Measurements from ENCODE around the gene LGALS4.
"Not testable (repeated sequence)": the region's sequence is repeated elsewhere in the genome, so short reads cannot be mapped to it uniquely, and the experiment has no call there.

LGALS4 gene

DNA sequence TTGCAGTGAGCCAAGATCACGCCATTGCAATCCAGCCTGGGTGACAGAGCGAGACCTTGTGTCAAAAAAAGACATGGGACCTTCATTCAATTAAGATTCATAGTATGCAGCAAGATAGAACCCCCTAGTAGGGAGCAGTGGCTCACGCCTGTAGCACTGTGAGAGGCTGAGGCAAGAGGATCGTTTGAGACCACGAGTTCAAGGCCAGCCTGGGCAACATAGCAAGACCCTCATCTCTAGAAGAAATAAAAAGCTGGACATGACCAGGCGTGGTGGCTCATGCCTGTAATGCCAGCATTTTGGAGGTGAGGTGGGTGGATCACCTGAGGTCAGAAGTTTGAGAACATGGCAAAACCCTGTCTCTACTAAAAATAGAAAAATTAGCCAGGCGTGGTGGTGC lies 32.3 kb downstream of the LGALS4 start:
- TF ChIP-seq BHLHE40 (IDR thresholded peaks at IDR 0.05; ENCODE audit: borderline replicate concordance) (no peak), ZNF384 (IDR thresholded peaks at IDR 0.05) (no peak), HDGF (IDR thresholded peaks at IDR 0.05; ENCODE audit: borderline replicate concordance) (no peak), SUZ12 (IDR thresholded peaks at IDR 0.05) (no peak), NFRKB (IDR thresholded peaks at IDR 0.05) (no peak), TARDBP (IDR thresholded peaks at IDR 0.05) (no peak), CTBP1 (IDR thresholded peaks at IDR 0.05; ENCODE audit: borderline replicate concordance) (no peak), SP1 (IDR thresholded peaks at IDR 0.05) (no peak), ELF4 (IDR thresholded peaks at IDR 0.05) (no peak), LEF1 (IDR thresholded peaks at IDR 0.05; ENCODE audit: borderline replicate concordance) (no peak), FOXM1 (IDR thresholded peaks at IDR 0.05; ENCODE audit: borderline replicate concordance) (no peak), FOXA1 (IDR thresholded peaks at IDR 0.05) (no peak), FOXK2 (IDR thresholded peaks at IDR 0.05) (no peak), ARNT (IDR thresholded peaks at IDR 0.05) (no peak), L3MBTL2 (conservative IDR thresholded peaks at IDR 0.05) (no peak)
- TF ChIP-seq, protein P1, sequence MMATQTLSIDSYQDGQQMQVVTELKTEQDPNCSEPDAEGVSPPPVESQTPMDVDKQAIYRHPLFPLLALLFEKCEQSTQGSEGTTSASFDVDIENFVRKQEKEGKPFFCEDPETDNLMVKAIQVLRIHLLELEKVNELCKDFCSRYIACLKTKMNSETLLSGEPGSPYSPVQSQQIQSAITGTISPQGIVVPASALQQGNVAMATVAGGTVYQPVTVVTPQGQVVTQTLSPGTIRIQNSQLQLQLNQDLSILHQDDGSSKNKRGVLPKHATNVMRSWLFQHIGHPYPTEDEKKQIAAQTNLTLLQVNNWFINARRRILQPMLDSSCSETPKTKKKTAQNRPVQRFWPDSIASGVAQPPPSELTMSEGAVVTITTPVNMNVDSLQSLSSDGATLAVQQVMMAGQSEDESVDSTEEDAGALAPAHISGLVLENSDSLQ (IDR thresholded peaks at IDR 0.05), result no peak
- CTCF ChIA-PET, result no interaction called here
- no peak for DNase-seq (ENCODE audit: extremely low spot score)
- POLR2A ChIA-PET, result no interaction called here

DNA sequence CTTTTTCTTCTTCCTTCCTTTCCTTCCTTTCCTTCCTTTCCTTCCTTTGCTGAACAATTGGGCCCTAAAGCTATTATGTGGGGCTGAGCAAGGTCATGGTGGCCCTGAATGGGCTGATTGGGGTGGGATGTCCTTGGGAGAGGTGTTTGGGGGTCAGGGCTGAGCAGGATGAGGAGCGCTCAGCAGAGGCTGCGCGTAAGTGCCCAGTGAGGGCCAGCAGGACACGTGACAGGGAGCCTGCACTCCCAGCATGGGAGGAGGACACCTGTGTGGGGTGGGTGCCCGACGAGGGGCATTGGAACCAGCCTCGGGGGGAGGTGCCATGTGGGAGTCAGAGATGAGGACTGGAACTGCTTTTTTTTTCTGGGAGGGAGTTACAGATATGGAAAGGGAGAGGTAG lies 34.0 kb downstream of the LGALS4 start:
- ChIA-PET POLR2A (no interaction called here), CTCF (interaction anchor here (0.6 kb wide), 2 partner anchors 11 to 508 kb away, joined by 3 read pairs; no protein-coding TSS in a partner anchor)
- DNase-seq (ENCODE audit: extremely low spot score), result no peak
- TF ChIP-seq L3MBTL2 (conservative IDR thresholded peaks at IDR 0.05) (no peak), NFRKB (IDR thresholded peaks at IDR 0.05) (no peak), TARDBP (IDR thresholded peaks at IDR 0.05) (no peak), SUZ12 (IDR thresholded peaks at IDR 0.05) (no peak), BHLHE40 (IDR thresholded peaks at IDR 0.05; ENCODE audit: borderline replicate concordance) (no peak), LEF1 (IDR thresholded peaks at IDR 0.05; ENCODE audit: borderline replicate concordance) (no peak), ZNF384 (IDR thresholded peaks at IDR 0.05) (no peak), HDGF (IDR thresholded peaks at IDR 0.05; ENCODE audit: borderline replicate concordance) (no peak), ARNT (IDR thresholded peaks at IDR 0.05) (no peak), SP1 (IDR thresholded peaks at IDR 0.05) (no peak), FOXK2 (IDR thresholded peaks at IDR 0.05) (no peak), FOXA1 (IDR thresholded peaks at IDR 0.05) (no peak)
- TF ChIP-seq, protein P1 (IDR thresholded peaks at IDR 0.05), result no peak

DNA sequence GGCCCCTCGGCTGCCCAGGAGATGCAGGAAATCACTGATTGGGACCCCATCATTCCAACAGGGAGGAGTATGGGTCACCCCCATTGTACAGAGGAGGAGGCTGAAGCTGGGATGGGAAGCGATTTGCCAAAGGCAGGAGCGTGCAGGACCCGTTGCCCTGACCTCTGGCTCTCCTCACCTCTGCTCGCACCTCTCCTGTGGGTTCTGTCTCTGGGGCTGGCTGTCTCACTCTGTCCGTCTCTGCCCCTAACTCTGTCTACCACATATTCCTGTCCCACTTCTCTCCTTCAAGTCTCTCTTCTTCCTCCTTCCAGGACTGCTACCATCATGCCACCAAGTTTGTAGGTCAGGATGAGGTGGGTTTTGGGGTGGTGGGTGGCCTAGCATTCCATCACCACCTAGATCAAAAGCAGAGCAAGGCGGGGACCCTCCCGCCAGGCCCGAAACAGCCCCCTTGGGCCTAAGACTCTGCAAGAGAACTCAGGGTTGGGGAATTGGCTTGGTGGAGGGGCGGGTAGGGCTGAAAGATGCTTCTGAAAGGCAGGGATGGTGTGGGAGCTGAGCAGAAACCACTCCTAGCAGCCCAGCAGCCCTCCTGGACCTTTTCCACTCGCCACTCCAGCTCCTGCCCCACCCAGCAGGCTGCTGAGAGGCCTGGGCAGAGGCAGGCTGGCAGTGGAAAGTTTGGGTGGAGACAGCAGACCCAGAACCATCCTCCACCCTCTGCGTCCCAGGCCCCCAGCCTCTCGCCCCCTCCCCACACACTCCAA lies 38.4 kb downstream of the LGALS4 start:
- CTCF ChIA-PET, result no interaction called here
- POLR2A ChIA-PET, result no interaction called here
- TF ChIP-seq, protein P1 (IDR thresholded peaks at IDR 0.05), result no peak
- TF ChIP-seq FOXA1 (IDR thresholded peaks at IDR 0.05), result no peak
- TF ChIP-seq ARNT (IDR thresholded peaks at IDR 0.05), result no peak
- TF ChIP-seq SP1 (IDR thresholded peaks at IDR 0.05), result no peak
- TF ChIP-seq CTBP1 (IDR thresholded peaks at IDR 0.05; ENCODE audit: borderline replicate concordance), result no peak
- no peak for DNase-seq (ENCODE audit: extremely low spot score)

DNA sequence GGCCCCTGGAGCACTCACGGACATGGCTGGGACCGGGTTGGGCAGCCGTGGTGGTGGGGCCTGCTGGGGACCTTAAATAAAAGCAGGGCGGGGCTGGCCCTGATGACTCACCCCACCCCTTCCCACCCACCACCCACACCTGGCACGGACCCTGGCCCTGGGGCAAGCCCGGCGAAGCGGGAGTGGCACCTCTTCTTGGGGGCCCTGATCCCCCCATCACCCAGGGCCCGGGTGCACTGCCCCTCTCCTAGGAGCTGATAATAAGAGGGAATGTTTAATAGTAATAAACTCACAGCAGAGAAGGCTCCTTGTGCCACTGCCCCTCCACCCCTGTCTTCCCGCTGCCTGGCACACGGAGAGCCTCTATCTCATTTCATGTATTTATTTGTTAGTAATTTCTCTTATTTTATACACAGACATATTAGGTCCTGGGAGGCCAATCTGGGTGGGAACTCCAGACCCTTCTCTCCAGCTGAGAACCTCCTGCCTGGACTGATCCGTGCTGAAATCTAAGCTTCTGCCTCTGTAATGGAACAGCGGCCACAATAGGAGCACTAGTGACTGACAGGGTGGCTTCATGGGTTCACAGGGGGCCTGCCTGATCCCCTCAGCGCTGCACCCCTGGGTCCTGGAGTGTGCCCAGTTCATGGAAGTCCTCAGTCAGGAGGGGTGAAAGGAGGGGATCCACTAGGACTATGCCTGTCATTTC lies 39.1 kb downstream of the LGALS4 start, which contains the start of gene LGALS7:
Gene LGALS7 (minus strand): TSS at position 49 of the 709 bp plus-strand sequence. CDS start 25 bp downstream, at position 24.
- TF ChIP-seq, protein P1 (IDR thresholded peaks at IDR 0.05), result no peak
- TF ChIP-seq ZNF384 (IDR thresholded peaks at IDR 0.05) (no peak), FOXK2 (IDR thresholded peaks at IDR 0.05) (no peak), ELF4 (IDR thresholded peaks at IDR 0.05) (no peak), SP1 (IDR thresholded peaks at IDR 0.05) (no peak), HDGF (IDR thresholded peaks at IDR 0.05; ENCODE audit: borderline replicate concordance) (no peak), FOXA1 (IDR thresholded peaks at IDR 0.05) (no peak), CTBP1 (IDR thresholded peaks at IDR 0.05; ENCODE audit: borderline replicate concordance) (no peak), FOXM1 (IDR thresholded peaks at IDR 0.05; ENCODE audit: borderline replicate concordance) (no peak), SUZ12 (IDR thresholded peaks at IDR 0.05) (no peak), BHLHE40 (IDR thresholded peaks at IDR 0.05; ENCODE audit: borderline replicate concordance) (no peak)
- ChIA-PET CTCF (no interaction called here), POLR2A (no interaction called here)
- no peak for DNase-seq (ENCODE audit: extremely low spot score)

DNA sequence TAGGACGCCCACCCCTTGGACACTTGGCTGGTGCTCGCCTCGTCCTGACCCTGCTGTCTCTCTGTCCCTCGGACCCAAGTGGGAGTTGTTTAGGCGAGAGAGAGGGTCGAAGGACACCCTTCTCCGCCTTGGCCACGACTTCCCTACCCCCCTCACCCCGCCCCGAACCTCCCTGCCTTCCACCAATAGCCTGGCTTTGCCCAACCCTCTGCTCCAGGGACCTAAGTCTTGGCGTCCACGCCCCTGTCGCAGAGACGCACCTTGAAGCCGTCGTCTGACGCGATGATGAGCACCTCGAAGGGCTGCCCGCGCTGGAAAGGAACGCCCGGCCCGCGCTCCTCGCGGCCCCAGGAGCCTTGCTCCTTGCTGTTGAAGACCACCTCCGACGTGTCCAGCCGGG lies 41.2 kb downstream of the LGALS4 start:
- DNase-seq (ENCODE audit: extremely low spot score); POLR2A ChIA-PET; CTCF ChIA-PET: not testable (repeated sequence)

DNA sequence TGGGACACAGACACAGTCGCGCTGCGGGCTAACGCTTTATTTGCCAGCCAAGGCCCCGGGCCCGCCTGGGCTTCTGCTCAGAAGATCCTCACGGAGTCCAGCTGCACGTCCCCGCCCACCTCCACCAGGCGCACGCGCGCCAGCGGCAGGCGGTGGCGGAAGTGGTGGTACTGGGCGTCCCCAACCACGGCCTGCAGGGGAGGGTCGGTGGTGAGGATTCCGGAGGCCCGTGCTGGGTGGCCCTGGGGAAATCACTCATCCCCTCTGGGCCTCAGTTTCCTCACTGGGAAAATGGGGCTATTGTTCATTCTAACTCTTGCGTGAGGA lies 41.8 kb downstream of the LGALS4 start:
- CTCF ChIA-PET; POLR2A ChIA-PET; DNase-seq (ENCODE audit: extremely low spot score): not testable (repeated sequence)

DNA sequence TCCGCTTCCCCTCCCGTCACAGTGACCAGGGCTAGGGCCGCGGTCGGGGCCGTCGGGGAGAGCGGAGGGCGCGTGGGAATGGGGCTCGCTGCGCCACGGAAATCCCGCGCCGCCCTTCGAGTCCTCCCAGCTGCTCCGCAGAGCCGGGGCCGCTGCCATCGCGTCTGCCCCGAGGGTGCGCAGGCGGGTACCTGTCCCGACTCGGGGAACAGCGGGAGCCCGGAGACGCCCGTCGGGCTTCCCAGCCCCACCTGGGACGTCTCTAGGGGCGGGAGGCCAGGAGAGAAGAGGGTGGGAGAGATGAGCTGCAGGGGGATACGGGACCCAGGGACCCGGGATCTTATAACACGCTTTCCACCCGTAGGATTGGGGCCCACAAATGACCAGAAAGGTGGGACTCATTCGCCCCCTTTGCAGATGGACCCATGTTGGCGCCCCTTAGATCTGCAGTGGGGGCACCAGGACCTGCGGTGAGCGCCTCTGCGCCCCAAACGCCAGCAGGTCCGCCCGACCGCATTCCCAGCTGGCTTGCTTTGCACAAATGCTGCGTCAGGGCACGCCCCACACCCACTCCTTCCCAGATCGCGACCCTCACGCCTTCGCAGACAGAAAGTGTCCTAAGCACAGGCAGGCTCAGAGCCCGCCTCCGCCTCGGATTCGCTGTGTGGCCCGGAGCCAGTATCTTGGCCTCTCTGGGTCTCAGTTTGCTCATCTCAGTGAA lies 42.4 kb downstream of the LGALS4 start:
- DNase-seq (ENCODE audit: extremely low spot score); POLR2A ChIA-PET: not testable (repeated sequence)

More for the DNA sequence above, 42.4 kb downstream of the LGALS4 start:
- CTCF ChIA-PET, result interaction anchor here (1.0 kb wide), 1 partner anchor 17 kb away, joined by 8 read pairs; no protein-coding TSS in a partner anchor
